ENCODE data around the gene ZGLP1.

GRCh38 chr19:10339380-10339960, 29.9 kb upstream of the ZGLP1 start, which contains the start of gene ICAM3:
- no peak for TF ChIP-seq YY1 (IDR thresholded peaks at IDR 0.05; ENCODE audit: low read depth)
- TF ChIP-seq REST (IDR thresholded peaks at IDR 0.05; ENCODE audit: low read depth), result no peak
- TF ChIP-seq EP300 (IDR thresholded peaks at IDR 0.05; ENCODE audit: borderline replicate concordance), result no peak
- no peak for TF ChIP-seq CREB1 (IDR thresholded peaks at IDR 0.05; ENCODE audit: low read depth)
- TF ChIP-seq EGR1 (IDR thresholded peaks at IDR 0.05), result no peak
- TF ChIP-seq CEBPB (IDR thresholded peaks at IDR 0.05), result no peak
- TF ChIP-seq RAD21 (IDR thresholded peaks at IDR 0.05; ENCODE audit: low read depth), result no peak
- TF ChIP-seq TAF1 (IDR thresholded peaks at IDR 0.05; ENCODE audit: low read depth), result no peak
- no peak for TF ChIP-seq USF1 (IDR thresholded peaks at IDR 0.05)
- TF ChIP-seq NFIC (IDR thresholded peaks at IDR 0.05), result no peak
- TF ChIP-seq FOXM1 (IDR thresholded peaks at IDR 0.05; ENCODE audit: borderline replicate concordance, low read depth), result no peak
- no peak for TF ChIP-seq TCF12 (IDR thresholded peaks at IDR 0.05; ENCODE audit: low read depth)
- no peak for TF ChIP-seq MAX (IDR thresholded peaks at IDR 0.05)
